SU-DHL-6 (cell line): ENCODE results near the gene COL6A3.

Experiments used
- EZH2phosphoT487 ChIP-seq: fragments of 200-600 bp; sonication (generic), shearing (Covaris generic); conservative IDR thresholded peaks from 2 replicates; pipeline ENCODE4 v1.6.1; 2018; ENCODE audit warnings: mild to moderate bottlenecking, antibody characterized with exemption, low read length, moderate library complexity, mixed read lengths
- TF ChIP-seq, protein P1 (sequence below): fragments of 200-600 bp; sonication (generic); IDR thresholded peaks from one replicate; pipeline ENCODE4 v1.5.1; 2017; ENCODE audit warnings: antibody characterized with exemption, mild to moderate bottlenecking, low read length, moderate library complexity; ENCODE audit not compliant: insufficient read depth, poor library complexity, severe bottlenecking

DNA sequence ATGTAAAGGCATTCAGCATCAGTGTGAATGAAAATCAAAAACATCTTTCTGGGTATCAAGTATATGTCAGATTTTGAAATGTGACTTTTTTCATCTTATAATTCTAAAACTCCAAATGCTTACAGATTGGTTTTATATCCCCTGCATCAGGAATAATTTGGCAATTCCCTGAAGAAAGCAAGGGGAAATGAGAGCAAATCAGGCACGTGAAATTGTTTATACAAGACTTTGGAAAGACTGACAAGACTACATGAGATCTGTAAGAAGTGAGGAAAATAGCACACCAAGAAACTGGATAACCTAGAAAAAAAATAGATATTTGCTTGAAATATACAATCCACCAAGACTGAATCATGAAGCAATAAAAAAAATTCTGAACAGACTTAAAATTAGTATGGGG, 13.8 kb downstream of the COL6A3 start:
- TF ChIP-seq, protein P1, sequence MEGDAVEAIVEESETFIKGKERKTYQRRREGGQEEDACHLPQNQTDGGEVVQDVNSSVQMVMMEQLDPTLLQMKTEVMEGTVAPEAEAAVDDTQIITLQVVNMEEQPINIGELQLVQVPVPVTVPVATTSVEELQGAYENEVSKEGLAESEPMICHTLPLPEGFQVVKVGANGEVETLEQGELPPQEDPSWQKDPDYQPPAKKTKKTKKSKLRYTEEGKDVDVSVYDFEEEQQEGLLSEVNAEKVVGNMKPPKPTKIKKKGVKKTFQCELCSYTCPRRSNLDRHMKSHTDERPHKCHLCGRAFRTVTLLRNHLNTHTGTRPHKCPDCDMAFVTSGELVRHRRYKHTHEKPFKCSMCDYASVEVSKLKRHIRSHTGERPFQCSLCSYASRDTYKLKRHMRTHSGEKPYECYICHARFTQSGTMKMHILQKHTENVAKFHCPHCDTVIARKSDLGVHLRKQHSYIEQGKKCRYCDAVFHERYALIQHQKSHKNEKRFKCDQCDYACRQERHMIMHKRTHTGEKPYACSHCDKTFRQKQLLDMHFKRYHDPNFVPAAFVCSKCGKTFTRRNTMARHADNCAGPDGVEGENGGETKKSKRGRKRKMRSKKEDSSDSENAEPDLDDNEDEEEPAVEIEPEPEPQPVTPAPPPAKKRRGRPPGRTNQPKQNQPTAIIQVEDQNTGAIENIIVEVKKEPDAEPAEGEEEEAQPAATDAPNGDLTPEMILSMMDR = no peak
- no peak for TF ChIP-seq EZH2phosphoT487
